Brain microvascular endothelial cell (primary cell): ENCODE results near the gene INTU.

Experiments
- DNase-seq: peaks from one replicate; pipeline ENCODE4 v3.0.0-alpha.2; 2020
- H3K27ac ChIP-seq: fragments of 250-450 bp; sonication (Bioruptor Pico); 2 replicates; pipeline ENCODE4 v1.5.1; 2020; ENCODE audit warnings: mild to moderate bottlenecking, moderate library complexity
- H3K27me3 ChIP-seq: fragments of 250-450 bp; sonication (Bioruptor Pico); replicated peaks from 2 replicates; pipeline ENCODE4 v1.5.1; 2020; ENCODE audit warnings: mild to moderate bottlenecking
- H3K36me3 ChIP-seq: fragments of 250-450 bp; sonication (Bioruptor Pico); replicated peaks from 2 replicates; pipeline ENCODE4 v1.5.1; 2020; ENCODE audit warnings: mild to moderate bottlenecking
- H3K4me3 ChIP-seq: 2 replicates; pipeline ENCODE4 v1.5.1; 2011; ENCODE audit warnings: low read depth, mild to moderate bottlenecking, control low read depth, low read length, moderate library complexity
- in situ Hi-C: cut with HindIII; loops from 2 replicates; pipeline ENCODE4 v1.10.0; 2017; ENCODE audit warnings: low sequenced_read_pairs, low pct_ligation_motif_present
- TF ChIP-seq, protein P1 (sequence below): IDR thresholded peaks from 2 replicates; pipeline ENCODE4 v1.5.1; 2011; ENCODE audit warnings: low read depth, mild to moderate bottlenecking, moderate library complexity, low read length, control low read depth, inconsistent platforms; ENCODE audit errors: missing control alignments

The INTU gene

DNA sequence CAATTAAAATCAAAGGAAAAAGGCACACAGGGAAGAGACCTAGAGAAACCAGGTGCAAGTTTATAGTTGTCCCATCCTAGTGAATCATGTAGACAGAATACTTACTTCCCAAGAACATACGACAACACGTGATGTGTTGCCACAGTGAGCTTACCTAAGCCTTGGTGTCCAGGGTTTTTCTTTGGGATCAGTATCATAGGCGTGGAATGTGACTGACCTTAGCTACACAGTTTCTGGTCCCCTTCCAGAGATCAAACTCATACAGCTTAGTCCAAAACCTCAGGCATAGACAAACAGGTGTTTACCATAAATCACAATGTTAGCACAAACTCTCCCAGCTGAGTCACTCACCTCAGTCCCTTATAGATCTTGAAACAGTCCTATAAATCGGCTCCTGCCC is 115.1 kb downstream of the INTU start:
- no peaks in the 10 kb centered on the region for H3K36me3 ChIP-seq
- in situ Hi-C loops = loop anchor here (25.0 kb wide), 1 partner anchor 136 kb away; no protein-coding TSS in a partner anchor

DNA sequence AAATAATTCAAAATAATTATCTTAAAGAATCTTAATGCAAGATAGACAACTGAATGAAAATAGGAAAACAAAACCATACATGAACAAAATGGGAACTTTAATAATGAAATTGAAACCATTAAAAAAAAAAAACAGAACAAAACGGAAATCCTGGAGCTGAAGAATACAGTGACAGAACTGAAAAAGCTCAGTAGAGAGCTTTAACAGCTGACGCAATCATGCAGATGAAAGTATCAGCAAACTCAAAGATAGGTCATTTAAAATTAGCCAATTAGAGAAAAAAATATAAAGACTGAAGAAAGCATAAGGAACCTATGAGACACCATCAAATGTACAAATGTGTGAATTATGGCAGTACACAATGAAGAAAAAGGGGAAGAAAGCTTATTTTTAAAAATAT is 116.2 kb downstream of the INTU start:
- in situ Hi-C loops = loop anchor here (25.0 kb wide), 1 partner anchor 137 kb away; no protein-coding TSS in a partner anchor
- no peak for DNase-seq
- no peaks in the 10 kb centered on the region for H3K27me3 ChIP-seq
- TF ChIP-seq, protein P1, sequence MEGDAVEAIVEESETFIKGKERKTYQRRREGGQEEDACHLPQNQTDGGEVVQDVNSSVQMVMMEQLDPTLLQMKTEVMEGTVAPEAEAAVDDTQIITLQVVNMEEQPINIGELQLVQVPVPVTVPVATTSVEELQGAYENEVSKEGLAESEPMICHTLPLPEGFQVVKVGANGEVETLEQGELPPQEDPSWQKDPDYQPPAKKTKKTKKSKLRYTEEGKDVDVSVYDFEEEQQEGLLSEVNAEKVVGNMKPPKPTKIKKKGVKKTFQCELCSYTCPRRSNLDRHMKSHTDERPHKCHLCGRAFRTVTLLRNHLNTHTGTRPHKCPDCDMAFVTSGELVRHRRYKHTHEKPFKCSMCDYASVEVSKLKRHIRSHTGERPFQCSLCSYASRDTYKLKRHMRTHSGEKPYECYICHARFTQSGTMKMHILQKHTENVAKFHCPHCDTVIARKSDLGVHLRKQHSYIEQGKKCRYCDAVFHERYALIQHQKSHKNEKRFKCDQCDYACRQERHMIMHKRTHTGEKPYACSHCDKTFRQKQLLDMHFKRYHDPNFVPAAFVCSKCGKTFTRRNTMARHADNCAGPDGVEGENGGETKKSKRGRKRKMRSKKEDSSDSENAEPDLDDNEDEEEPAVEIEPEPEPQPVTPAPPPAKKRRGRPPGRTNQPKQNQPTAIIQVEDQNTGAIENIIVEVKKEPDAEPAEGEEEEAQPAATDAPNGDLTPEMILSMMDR = no peak
- no peaks in the 10 kb centered on the region for H3K36me3 ChIP-seq
- no peak overlapping the region for H3K27ac ChIP-seq
- no peak overlapping the region for H3K4me3 ChIP-seq

More for the DNA sequence above, 115.1 kb downstream of the INTU start:
- H3K4me3 ChIP-seq = no peak overlapping the region
- no peaks in the 10 kb centered on the region for H3K27me3 ChIP-seq
- no peak overlapping the region for H3K27ac ChIP-seq
- DNase-seq = no peak
- TF ChIP-seq, protein P1 = no peak

DNA sequence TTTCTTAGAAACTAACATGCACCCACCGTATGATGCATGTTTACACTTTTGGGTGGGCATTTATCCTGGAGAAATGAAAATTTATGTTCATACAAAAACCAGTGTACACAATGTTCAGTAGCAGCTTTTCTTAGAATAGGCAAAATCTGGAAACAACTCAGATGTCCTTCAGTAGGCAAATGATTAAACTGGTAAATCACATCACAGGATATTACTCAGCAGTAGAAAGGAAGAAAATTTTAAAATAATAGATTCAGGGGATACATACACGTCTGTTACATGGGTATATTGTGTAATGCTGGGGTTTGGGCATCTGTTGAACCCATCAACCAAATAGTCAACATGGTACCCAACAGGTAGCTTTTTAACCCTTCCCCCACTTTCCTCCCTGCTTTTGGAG is 124.1 kb downstream of the INTU start:
- Histone ChIP-seq H3K36me3 (no peaks in the 10 kb centered on the region), H3K4me3 (no peak overlapping the region), H3K27ac (no peak overlapping the region), H3K27me3 (no peaks in the 10 kb centered on the region)
- in situ Hi-C loops = no loop called here
- DNase-seq = no peak
- TF ChIP-seq, protein P1 = no peak

DNA sequence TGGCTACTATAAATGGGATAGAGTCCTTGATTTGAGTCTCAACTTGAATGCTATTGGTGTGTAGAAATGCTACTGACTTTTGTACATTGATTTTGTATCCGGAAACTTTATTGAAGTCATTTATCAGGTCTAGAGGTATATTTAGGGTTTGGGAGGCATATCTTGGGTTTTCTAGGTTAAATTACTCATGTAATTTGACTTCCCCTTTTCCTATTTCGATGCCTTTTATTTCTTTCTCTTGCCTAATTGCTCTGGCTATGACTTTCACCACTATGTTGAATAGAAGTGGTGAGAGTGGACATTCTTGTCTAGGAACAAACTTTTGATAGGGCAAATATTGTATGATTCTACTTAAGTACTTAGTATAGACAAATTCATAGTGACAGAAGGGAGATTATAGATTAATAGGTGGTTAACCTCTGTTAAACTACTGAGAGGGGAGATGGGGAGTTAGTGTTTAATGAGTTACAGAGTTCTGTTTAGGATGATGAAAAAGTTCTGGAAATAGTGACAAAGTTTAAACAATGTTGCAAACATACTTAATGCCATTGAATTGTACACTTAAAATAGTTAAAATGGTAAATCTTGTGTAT is 126.6 kb downstream of the INTU start:
- Histone ChIP-seq H3K4me3 (no peak overlapping the region), H3K27me3 (no peaks in the 10 kb centered on the region), H3K27ac (no peak overlapping the region), H3K36me3 (no peaks in the 10 kb centered on the region)
- DNase-seq = no peak
- TF ChIP-seq, protein P1 = no peak
- in situ Hi-C loops = no loop called here

DNA sequence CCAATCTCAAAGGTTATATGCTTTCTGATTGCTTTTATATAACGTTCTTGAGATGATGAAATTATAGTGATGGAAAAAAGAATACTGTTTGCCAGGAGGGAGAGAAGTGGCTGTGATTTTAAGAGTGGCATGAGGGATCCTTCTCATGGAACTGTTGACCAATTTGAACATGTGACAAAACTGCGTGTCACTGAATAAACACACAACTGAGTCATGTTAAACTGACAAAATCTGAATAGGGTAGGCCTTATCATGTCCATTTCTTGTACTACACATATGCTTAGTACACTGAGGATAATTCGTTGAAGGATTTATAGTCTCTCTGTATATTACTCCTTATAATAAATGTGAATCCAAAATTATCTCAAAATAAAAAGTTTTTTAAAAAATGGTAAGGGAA is 127.1 kb downstream of the INTU start:
- TF ChIP-seq, protein P1 = no peak
- no peak overlapping the region for H3K27ac ChIP-seq
- DNase-seq = no peak
- no peaks in the 10 kb centered on the region for H3K27me3 ChIP-seq
- in situ Hi-C loops = no loop called here
- H3K4me3 ChIP-seq = no peak overlapping the region
- no peaks in the 10 kb centered on the region for H3K36me3 ChIP-seq
